Measurements from ENCODE around the gene DNAAF1. TPM values are rescaled to one million over a fixed set of nuclear protein-coding genes. Genes with fewer than 3 reads are reported as not detected.
"Not testable (repeated sequence)": the region's sequence is repeated elsewhere in the genome, so short reads cannot be mapped to it uniquely, and the experiment has no call there.

The DNAAF1 gene
- total and polyA plus RNA-seq, 5 donors from 2014 or later: 0.03 to 0.81 (median 0.30) TPM; not detected in 1

- DNase-seq (no peak), ATAC-seq (ENCODE audit: low read depth in 2 of 2) (no peak)
- Mint-ChIP-seq H3K27ac (no peak overlapping the region), H3K27me3 (no peaks in the 10 kb centered on the region), H3K4me1 (no peaks in the 10 kb centered on the region), H3K4me3 (no peak overlapping the region), H3K9me3 (no peaks in the 10 kb centered on the region), H3K36me3 (no peaks in the 10 kb centered on the region)
- H3K27ac ChIP-seq (ENCODE audit: insufficient read depth, low read length, poor library complexity, severe bottlenecking): no peak overlapping the region
- H3K4me3 ChIP-seq (ENCODE audit: low read depth, low read length): no peak overlapping the region
- H3K27me3 ChIP-seq (ENCODE audit: control insufficient read depth, insufficient read depth, low read length): no peaks in the 10 kb centered on the region
- no peaks in the 10 kb centered on the region for H3K4me1 ChIP-seq (ENCODE audit: control insufficient read depth, insufficient read depth, low read length, poor library complexity, severe bottlenecking)
- no peaks in the 10 kb centered on the region for H3K36me3 ChIP-seq (ENCODE audit: control insufficient read depth, insufficient read depth, low read length)
- no peaks in the 10 kb centered on the region for H3K9me3 ChIP-seq (ENCODE audit: control insufficient read depth in 2 of 2, low read length in 2 of 2)
Observed at GRCh38 chr16:84199861-84200260, 54.8 kb downstream of the DNAAF1 start.

GRCh38 chr16:84204551-84204950 is 59.4 kb downstream of the DNAAF1 start:
- ATAC-seq (ENCODE audit: low read depth in 2 of 2); H3K27ac Mint-ChIP-seq; H3K27me3 ChIP-seq (ENCODE audit: control insufficient read depth, insufficient read depth, low read length); H3K4me1 ChIP-seq (ENCODE audit: control insufficient read depth, insufficient read depth, low read length, poor library complexity, severe bottlenecking); H3K36me3 Mint-ChIP-seq; H3K4me1 Mint-ChIP-seq; H3K27me3 Mint-ChIP-seq; DNase-seq; H3K36me3 ChIP-seq (ENCODE audit: control insufficient read depth, insufficient read depth, low read length); H3K4me3 Mint-ChIP-seq; H3K27ac ChIP-seq (ENCODE audit: insufficient read depth, low read length, poor library complexity, severe bottlenecking); H3K9me3 Mint-ChIP-seq; H3K4me3 ChIP-seq (ENCODE audit: low read depth, low read length); H3K9me3 ChIP-seq (ENCODE audit: control insufficient read depth in 2 of 2, low read length in 2 of 2): not testable (repeated sequence)

- H3K9me3 Mint-ChIP-seq; ATAC-seq (ENCODE audit: low read depth in 2 of 2); H3K27ac Mint-ChIP-seq: not testable (repeated sequence)
Observed at GRCh38 chr16:84205123-84205522, 60.0 kb downstream of the DNAAF1 start.

GRCh38 chr16:84205976-84206691 is 61.0 kb downstream of the DNAAF1 start:
- Histone ChIP-seq H3K27me3 (ENCODE audit: control insufficient read depth, insufficient read depth, low read length) (no peaks in the 10 kb centered on the region), H3K4me1 (ENCODE audit: control insufficient read depth, insufficient read depth, low read length, poor library complexity, severe bottlenecking) (no peaks in the 10 kb centered on the region), H3K36me3 (ENCODE audit: control insufficient read depth, insufficient read depth, low read length) (no peaks in the 10 kb centered on the region), H3K9me3 (ENCODE audit: control insufficient read depth in 2 of 2, low read length in 2 of 2) (no peaks in the 10 kb centered on the region), H3K4me3 (ENCODE audit: low read depth, low read length) (no peak overlapping the region), H3K27ac (ENCODE audit: insufficient read depth, low read length, poor library complexity, severe bottlenecking) (no peak overlapping the region)
- ATAC-seq (ENCODE audit: low read depth in 2 of 2): no peak
- peak overlapping the region in 1 of 3 donors; percentile 44 for H3K27ac Mint-ChIP-seq
- no peaks in the 10 kb centered on the region for H3K4me1 Mint-ChIP-seq
- no peak overlapping the region for H3K4me3 Mint-ChIP-seq
- no peaks in the 10 kb centered on the region for H3K9me3 Mint-ChIP-seq
- DNase-seq: no peak
- H3K36me3 Mint-ChIP-seq: no peaks in the 10 kb centered on the region
- H3K27me3 Mint-ChIP-seq: no peaks in the 10 kb centered on the region

More at GRCh38 chr16:84205123-84205522, 60.0 kb downstream of the DNAAF1 start:
- not testable (repeated sequence) for H3K4me3 ChIP-seq (ENCODE audit: low read depth, low read length); H3K4me1 ChIP-seq (ENCODE audit: control insufficient read depth, insufficient read depth, low read length, poor library complexity, severe bottlenecking); H3K4me3 Mint-ChIP-seq; DNase-seq; H3K36me3 ChIP-seq (ENCODE audit: control insufficient read depth, insufficient read depth, low read length); H3K4me1 Mint-ChIP-seq; H3K9me3 ChIP-seq (ENCODE audit: control insufficient read depth in 2 of 2, low read length in 2 of 2); H3K36me3 Mint-ChIP-seq; H3K27me3 ChIP-seq (ENCODE audit: control insufficient read depth, insufficient read depth, low read length); H3K27me3 Mint-ChIP-seq; H3K27ac ChIP-seq (ENCODE audit: insufficient read depth, low read length, poor library complexity, severe bottlenecking)

- H3K27ac ChIP-seq (ENCODE audit: insufficient read depth, low read length, poor library complexity, severe bottlenecking): no peak overlapping the region
- H3K4me3 ChIP-seq (ENCODE audit: low read depth, low read length): no peak overlapping the region
- H3K36me3 Mint-ChIP-seq: no peaks in the 10 kb centered on the region
- ATAC-seq (ENCODE audit: low read depth in 2 of 2) (no peak), DNase-seq (no peak)
- H3K27me3 ChIP-seq (ENCODE audit: control insufficient read depth, insufficient read depth, low read length): no peaks in the 10 kb centered on the region
- H3K4me3 Mint-ChIP-seq: no peak overlapping the region
- no peaks in the 10 kb centered on the region for H3K4me1 ChIP-seq (ENCODE audit: control insufficient read depth, insufficient read depth, low read length, poor library complexity, severe bottlenecking)
- H3K9me3 Mint-ChIP-seq: no peaks in the 10 kb centered on the region
- no peaks in the 10 kb centered on the region for H3K9me3 ChIP-seq (ENCODE audit: control insufficient read depth in 2 of 2, low read length in 2 of 2)
- no peak overlapping the region for H3K27ac Mint-ChIP-seq
- no peaks in the 10 kb centered on the region for H3K36me3 ChIP-seq (ENCODE audit: control insufficient read depth, insufficient read depth, low read length)
- no peaks in the 10 kb centered on the region for H3K4me1 Mint-ChIP-seq
- H3K27me3 Mint-ChIP-seq: no peaks in the 10 kb centered on the region
Observed at GRCh38 chr16:84207251-84207650, 62.1 kb downstream of the DNAAF1 start.

GRCh38 chr16:84207879-84208278 is 62.8 kb downstream of the DNAAF1 start:
- Mint-ChIP-seq H3K27me3 (no peaks in the 10 kb centered on the region), H3K36me3 (no peaks in the 10 kb centered on the region), H3K4me1 (no peaks in the 10 kb centered on the region), H3K27ac (no peak overlapping the region), H3K4me3 (no peak overlapping the region), H3K9me3 (no peaks in the 10 kb centered on the region)
- H3K9me3 ChIP-seq (ENCODE audit: control insufficient read depth in 2 of 2, low read length in 2 of 2): no peaks in the 10 kb centered on the region
- no peaks in the 10 kb centered on the region for H3K27me3 ChIP-seq (ENCODE audit: control insufficient read depth, insufficient read depth, low read length)
- no peak overlapping the region for H3K4me3 ChIP-seq (ENCODE audit: low read depth, low read length)
- H3K36me3 ChIP-seq (ENCODE audit: control insufficient read depth, insufficient read depth, low read length): no peaks in the 10 kb centered on the region
- ATAC-seq (ENCODE audit: low read depth in 2 of 2) (no peak), DNase-seq (no peak)
- H3K4me1 ChIP-seq (ENCODE audit: control insufficient read depth, insufficient read depth, low read length, poor library complexity, severe bottlenecking): no peaks in the 10 kb centered on the region
- no peak overlapping the region for H3K27ac ChIP-seq (ENCODE audit: insufficient read depth, low read length, poor library complexity, severe bottlenecking)

GRCh38 chr16:84209989-84210388 is 64.9 kb downstream of the DNAAF1 start:
- no peaks in the 10 kb centered on the region for H3K36me3 ChIP-seq (ENCODE audit: control insufficient read depth, insufficient read depth, low read length)

GRCh38 chr16:84212154-84212553 is 67.0 kb downstream of the DNAAF1 start:
- H3K4me3 Mint-ChIP-seq: no peak overlapping the region
- DNase-seq (no peak), ATAC-seq (ENCODE audit: low read depth in 2 of 2) (no peak)
- no peaks in the 10 kb centered on the region for H3K9me3 Mint-ChIP-seq
- H3K9me3 ChIP-seq (ENCODE audit: control insufficient read depth in 2 of 2, low read length in 2 of 2): no peaks in the 10 kb centered on the region
- no peaks in the 10 kb centered on the region for H3K27me3 Mint-ChIP-seq
- H3K4me1 Mint-ChIP-seq: no peaks in the 10 kb centered on the region
- H3K27me3 ChIP-seq (ENCODE audit: control insufficient read depth, insufficient read depth, low read length): peaks cover 2% of the 10 kb centered on the region
- no peak overlapping the region for H3K4me3 ChIP-seq (ENCODE audit: low read depth, low read length)
- no peaks in the 10 kb centered on the region for H3K36me3 ChIP-seq (ENCODE audit: control insufficient read depth, insufficient read depth, low read length)
- no peak overlapping the region for H3K27ac Mint-ChIP-seq
- H3K4me1 ChIP-seq (ENCODE audit: control insufficient read depth, insufficient read depth, low read length, poor library complexity, severe bottlenecking): no peaks in the 10 kb centered on the region
- H3K36me3 Mint-ChIP-seq: no peaks in the 10 kb centered on the region
- no peak overlapping the region for H3K27ac ChIP-seq (ENCODE audit: insufficient read depth, low read length, poor library complexity, severe bottlenecking)

More at GRCh38 chr16:84209989-84210388, 64.9 kb downstream of the DNAAF1 start:
- Histone ChIP-seq H3K27me3 (ENCODE audit: control insufficient read depth, insufficient read depth, low read length) (no peaks in the 10 kb centered on the region), H3K4me3 (ENCODE audit: low read depth, low read length) (no peak overlapping the region), H3K4me1 (ENCODE audit: control insufficient read depth, insufficient read depth, low read length, poor library complexity, severe bottlenecking) (no peaks in the 10 kb centered on the region), H3K9me3 (ENCODE audit: control insufficient read depth in 2 of 2, low read length in 2 of 2) (no peaks in the 10 kb centered on the region), H3K27ac (ENCODE audit: insufficient read depth, low read length, poor library complexity, severe bottlenecking) (no peak overlapping the region)
- ATAC-seq (ENCODE audit: low read depth in 2 of 2) (no peak), DNase-seq (no peak)
- no peaks in the 10 kb centered on the region for H3K9me3 Mint-ChIP-seq
- H3K27me3 Mint-ChIP-seq: no peaks in the 10 kb centered on the region
- no peak overlapping the region for H3K27ac Mint-ChIP-seq
- no peaks in the 10 kb centered on the region for H3K36me3 Mint-ChIP-seq
- H3K4me1 Mint-ChIP-seq: no peaks in the 10 kb centered on the region
- H3K4me3 Mint-ChIP-seq: no peak overlapping the region
